ENCODE data around the gene TMED4. TPM values are rescaled to one million over a fixed set of nuclear protein-coding genes. Genes with fewer than 3 reads are reported as not detected.

The TMED4 gene
- total and polyA plus RNA-seq, 2 of the 13 experiments (the other 11 are each of a cell fraction or from before 2014, with no cell fraction given): 81.4 to 109 TPM

DNA sequence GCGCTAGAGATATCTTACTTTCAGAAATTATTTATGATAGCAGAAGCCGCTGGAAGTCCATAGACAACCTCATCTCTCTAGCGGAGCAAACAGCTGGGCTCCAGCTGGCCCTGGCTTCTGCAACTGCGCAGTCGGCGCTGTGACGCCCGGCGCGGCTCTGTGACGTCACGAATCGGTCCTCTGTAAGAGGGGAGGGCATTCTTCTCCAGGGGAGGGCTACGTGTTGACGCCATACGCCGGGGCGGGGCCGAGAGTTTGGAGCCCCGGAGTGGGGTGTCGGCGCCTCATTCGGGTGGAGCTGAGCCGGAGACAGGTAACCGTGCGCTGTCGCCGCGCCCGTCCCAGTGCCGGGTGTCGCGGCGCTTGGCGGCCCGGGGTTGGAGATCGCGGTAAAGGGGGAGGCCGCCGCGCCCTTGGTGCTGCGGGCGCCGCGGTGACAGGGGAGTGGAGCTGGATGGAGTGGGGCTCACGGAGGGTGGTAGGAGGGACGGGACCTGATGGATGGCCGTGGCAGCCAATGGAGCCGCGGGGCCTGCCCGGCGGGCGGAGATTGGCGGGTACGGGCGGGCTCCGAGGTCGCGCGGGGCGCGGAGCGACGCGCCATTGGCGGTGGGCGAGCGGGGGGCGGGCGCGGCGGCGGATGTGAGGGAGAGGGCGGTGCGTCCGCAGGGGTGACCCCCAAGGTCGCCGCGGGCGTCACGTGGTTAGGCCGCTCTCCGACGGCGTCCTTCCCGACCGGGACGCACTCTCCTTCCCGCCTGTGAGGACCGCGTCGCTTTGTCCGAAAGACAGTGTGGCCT, 24.5 kb upstream of the TMED4 start, which contains the start of gene OGDH (continued):
- TF ChIP-seq, protein P1, sequence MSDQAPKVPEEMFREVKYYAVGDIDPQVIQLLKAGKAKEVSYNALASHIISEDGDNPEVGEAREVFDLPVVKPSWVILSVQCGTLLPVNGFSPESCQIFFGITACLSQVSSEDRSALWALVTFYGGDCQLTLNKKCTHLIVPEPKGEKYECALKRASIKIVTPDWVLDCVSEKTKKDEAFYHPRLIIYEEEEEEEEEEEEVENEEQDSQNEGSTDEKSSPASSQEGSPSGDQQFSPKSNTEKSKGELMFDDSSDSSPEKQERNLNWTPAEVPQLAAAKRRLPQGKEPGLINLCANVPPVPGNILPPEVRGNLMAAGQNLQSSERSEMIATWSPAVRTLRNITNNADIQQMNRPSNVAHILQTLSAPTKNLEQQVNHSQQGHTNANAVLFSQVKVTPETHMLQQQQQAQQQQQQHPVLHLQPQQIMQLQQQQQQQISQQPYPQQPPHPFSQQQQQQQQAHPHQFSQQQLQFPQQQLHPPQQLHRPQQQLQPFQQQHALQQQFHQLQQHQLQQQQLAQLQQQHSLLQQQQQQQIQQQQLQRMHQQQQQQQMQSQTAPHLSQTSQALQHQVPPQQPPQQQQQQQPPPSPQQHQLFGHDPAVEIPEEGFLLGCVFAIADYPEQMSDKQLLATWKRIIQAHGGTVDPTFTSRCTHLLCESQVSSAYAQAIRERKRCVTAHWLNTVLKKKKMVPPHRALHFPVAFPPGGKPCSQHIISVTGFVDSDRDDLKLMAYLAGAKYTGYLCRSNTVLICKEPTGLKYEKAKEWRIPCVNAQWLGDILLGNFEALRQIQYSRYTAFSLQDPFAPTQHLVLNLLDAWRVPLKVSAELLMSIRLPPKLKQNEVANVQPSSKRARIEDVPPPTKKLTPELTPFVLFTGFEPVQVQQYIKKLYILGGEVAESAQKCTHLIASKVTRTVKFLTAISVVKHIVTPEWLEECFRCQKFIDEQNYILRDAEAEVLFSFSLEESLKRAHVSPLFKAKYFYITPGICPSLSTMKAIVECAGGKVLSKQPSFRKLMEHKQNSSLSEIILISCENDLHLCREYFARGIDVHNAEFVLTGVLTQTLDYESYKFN (CRISPR knock-in tag; conservative IDR thresholded peaks at IDR 0.05): peak; percentile 50
- TF ChIP-seq ZNF777 (CRISPR knock-in tag; IDR thresholded peaks at IDR 0.05) (peak; percentile 90), FOXC1 (CRISPR knock-in tag; IDR thresholded peaks at IDR 0.05; ENCODE audit: borderline replicate concordance) (peak; percentile 66; the same call in 1 of the 2 replicates), FOXK2 (IDR thresholded peaks at IDR 0.05) (peak; percentile 61; the same call in 1 of the 2 replicates), ZNF674 (CRISPR knock-in tag; IDR thresholded peaks at IDR 0.05; ENCODE audit: low read depth) (no peak), KLF9 (CRISPR knock-in tag; IDR thresholded peaks at IDR 0.05; ENCODE audit: low read depth) (0 out of 2 replicates have a peak, but pooled peaks have one; percentile 5), ZNF138 (CRISPR knock-in tag; IDR thresholded peaks at IDR 0.05; ENCODE audit: low read depth) (no peak), SCMH1 (CRISPR knock-in tag; IDR thresholded peaks at IDR 0.05; ENCODE audit: borderline replicate concordance) (no peak), ZBTB21 (CRISPR knock-in tag; IDR thresholded peaks at IDR 0.05) (peak; percentile 99), HCFC1 (IDR thresholded peaks at IDR 0.05; ENCODE audit: low read depth, low read length) (peak; percentile 46), ZNF703 (CRISPR knock-in tag; IDR thresholded peaks at IDR 0.05; ENCODE audit: borderline replicate concordance) (no peak), RBM39 (IDR thresholded peaks at IDR 0.05; ENCODE audit: low read depth, low read length, poor library complexity, severe bottlenecking) (no peak), TCF12 (IDR thresholded peaks at IDR 0.05) (no peak), TCF12 (CRISPR knock-in tag; IDR thresholded peaks at IDR 0.05) (peak; percentile 84)
- TF ChIP-seq, protein P2, sequence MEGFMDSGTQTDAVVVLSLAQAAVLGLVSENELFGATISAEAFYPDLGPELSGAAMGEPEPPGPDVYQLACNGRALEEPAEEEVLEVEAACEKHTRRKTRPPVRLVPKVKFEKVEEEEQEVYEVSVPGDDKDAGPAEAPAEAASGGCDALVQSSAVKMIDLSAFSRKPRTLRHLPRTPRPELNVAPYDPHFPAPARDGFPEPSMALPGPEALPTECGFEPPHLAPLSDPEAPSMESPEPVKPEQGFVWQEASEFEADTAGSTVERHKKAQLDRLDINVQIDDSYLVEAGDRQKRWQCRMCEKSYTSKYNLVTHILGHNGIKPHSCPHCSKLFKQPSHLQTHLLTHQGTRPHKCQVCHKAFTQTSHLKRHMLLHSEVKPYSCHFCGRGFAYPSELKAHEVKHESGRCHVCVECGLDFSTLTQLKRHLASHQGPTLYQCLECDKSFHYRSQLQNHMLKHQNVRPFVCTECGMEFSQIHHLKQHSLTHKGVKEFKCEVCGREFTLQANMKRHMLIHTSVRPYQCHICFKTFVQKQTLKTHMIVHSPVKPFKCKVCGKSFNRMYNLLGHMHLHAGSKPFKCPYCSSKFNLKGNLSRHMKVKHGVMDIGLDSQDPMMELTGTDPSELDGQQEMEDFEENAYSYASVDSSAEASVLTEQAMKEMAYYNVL (CRISPR knock-in tag; IDR thresholded peaks at IDR 0.05; ENCODE audit: borderline replicate concordance): 0 out of 2 replicates have a peak, but pooled peaks have one; percentile 44
- TF ChIP-seq, protein P3, sequence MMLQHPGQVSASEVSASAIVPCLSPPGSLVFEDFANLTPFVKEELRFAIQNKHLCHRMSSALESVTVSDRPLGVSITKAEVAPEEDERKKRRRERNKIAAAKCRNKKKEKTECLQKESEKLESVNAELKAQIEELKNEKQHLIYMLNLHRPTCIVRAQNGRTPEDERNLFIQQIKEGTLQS (CRISPR knock-in tag; IDR thresholded peaks at IDR 0.05): no peak
- TF ChIP-seq, protein P4, sequence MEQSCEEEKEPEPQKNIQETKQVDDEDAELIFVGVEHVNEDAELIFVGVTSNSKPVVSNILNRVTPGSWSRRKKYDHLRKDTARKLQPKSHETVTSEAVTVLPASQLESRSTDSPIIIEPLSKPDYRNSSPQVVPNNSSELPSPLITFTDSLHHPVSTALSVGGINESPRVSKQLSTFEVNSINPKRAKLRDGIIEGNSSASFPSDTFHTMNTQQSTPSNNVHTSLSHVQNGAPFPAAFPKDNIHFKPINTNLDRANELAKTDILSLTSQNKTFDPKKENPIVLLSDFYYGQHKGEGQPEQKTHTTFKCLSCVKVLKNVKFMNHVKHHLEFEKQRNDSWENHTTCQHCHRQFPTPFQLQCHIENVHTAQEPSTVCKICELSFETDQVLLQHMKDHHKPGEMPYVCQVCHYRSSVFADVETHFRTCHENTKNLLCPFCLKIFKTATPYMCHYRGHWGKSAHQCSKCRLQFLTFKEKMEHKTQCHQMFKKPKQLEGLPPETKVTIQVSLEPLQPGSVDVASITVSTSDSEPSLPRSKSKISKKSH (CRISPR knock-in tag; IDR thresholded peaks at IDR 0.05; ENCODE audit: borderline replicate concordance): peak; percentile 41; the same call in 1 of the 2 replicates
- TF ChIP-seq, protein P5, sequence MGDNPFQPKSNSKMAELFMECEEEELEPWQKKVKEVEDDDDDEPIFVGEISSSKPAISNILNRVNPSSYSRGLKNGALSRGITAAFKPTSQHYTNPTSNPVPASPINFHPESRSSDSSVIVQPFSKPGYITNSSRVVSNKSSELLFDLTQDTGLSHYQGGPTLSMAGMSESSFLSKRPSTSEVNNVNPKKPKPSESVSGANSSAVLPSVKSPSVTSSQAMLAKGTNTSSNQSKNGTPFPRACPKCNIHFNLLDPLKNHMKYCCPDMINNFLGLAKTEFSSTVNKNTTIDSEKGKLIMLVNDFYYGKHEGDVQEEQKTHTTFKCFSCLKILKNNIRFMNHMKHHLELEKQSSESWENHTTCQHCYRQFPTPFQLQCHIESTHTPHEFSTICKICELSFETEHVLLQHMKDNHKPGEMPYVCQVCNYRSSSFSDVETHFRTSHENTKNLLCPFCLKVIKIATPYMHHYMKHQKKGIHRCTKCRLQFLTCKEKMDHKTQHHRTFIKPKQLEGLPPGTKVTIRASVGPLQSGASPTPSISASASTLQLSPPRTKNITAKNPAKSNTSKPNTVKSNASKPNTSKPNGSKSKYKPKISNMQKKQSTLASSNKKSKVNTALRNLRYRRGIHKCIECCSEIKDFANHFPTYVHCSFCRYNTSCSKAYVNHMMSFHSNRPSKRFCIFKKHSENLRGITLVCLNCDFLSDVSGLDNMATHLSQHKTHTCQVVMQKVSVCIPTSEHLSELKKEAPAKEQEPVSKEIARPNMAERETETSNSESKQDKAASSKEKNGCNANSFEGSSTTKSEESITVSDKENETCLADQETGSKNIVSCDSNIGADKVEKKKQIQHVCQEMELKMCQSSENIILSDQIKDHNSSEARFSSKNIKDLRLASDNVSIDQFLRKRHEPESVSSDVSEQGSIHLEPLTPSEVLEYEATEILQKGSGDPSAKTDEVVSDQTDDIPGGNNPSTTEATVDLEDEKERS (CRISPR knock-in tag; IDR thresholded peaks at IDR 0.05): no peak
